Tibial artery (tissue), 4 donors: ENCODE results near the gene EIF4E1B.

Source experiments
- DNase-seq, 2 donors: peaks; one replicate each; pipeline ENCODE4 v3.0.0-alpha.2; 2019
- H3K27ac ChIP-seq, 2 donors: fragments of 200-600 bp; sonication (generic) in 1 of 2; 1 replicate in 1 of 2; 2 replicates in 1 of 2; pipeline ENCODE4 v1.5.1; 2018 to 2019; ENCODE audit warnings: mild to moderate bottlenecking in 1 of 2
- H3K27me3 ChIP-seq, 2 donors: fragments of 200-600 bp; sonication (generic) in 1 of 2; one replicate each; pipeline versions ENCODE4 v1.5.1 to v1.6.0; 2016 to 2019
- H3K36me3 ChIP-seq, 3 donors: fragments of 200-600 bp; sonication (generic) in 2 of 3; one replicate each; pipeline ENCODE4 v1.5.1; 2016 to 2019; ENCODE audit warnings: mild to moderate bottlenecking in 2 of 3
- H3K4me1 ChIP-seq, 4 donors: fragments of 200-600 bp; sonication (generic) in 2 of 4; 1 replicate in 3 of 4; 2 replicates in 1 of 4; pipeline ENCODE4 v1.5.1; 2016 to 2019
- H3K4me3 ChIP-seq, 2 donors: fragments of 200-600 bp; sonication (generic) in 1 of 2; 1 replicate in 1 of 2; 2 replicates in 1 of 2; pipeline ENCODE4 v1.5.1; 2018 to 2019; ENCODE audit warnings: mild to moderate bottlenecking in 2 of 2
- H3K9me3 ChIP-seq, 3 donors: fragments of 200-600 bp; sonication (generic) in 1 of 3; one replicate each; pipeline ENCODE4 v1.5.1; 2016 to 2019
- CTCF ChIP-seq, 2 experiments: fragments of 200-600 bp in 1 of 2; fragments of 450-650 bp in 1 of 2; IDR thresholded peaks; one replicate each; pipeline ENCODE4 v1.5.1; 2017 to 2019; ENCODE audit warnings: antibody characterized with exemption in 2 of 2, mild to moderate bottlenecking in 1 of 2, moderate library complexity in 1 of 2
- intact Hi-C: fragments of 100-400 bp; cut with DNase I; formaldehyde crosslinking; loops from one replicate; pipeline ENCODE4 v1.15.0; 2023; ENCODE audit warnings: low total_unique reads

EIF4E1B gene

GRCh38 chr5:176642675-176643490 is 12.4 kb downstream of the EIF4E1B start:
- no peak for DNase-seq
- H3K27me3 ChIP-seq, result no peaks in the 10 kb centered on the region
- intact Hi-C loops, result loop anchor here (10.0 kb wide), 1 partner anchor 228 kb away; the partner anchor contains the start of gene CLTB

GRCh38 chr5:176643491-176644219 is 13.2 kb downstream of the EIF4E1B start:
- Histone ChIP-seq H3K27me3 (no peaks in the 10 kb centered on the region), H3K4me1 (peaks cover 0 to 22% (median 16%) of the 10 kb centered on the region in 4 donors), H3K4me3 (no peak overlapping the region), H3K27ac (no peak overlapping the region), H3K36me3 (no peaks in the 10 kb centered on the region), H3K9me3 (no peaks in the 10 kb centered on the region)
- no peak for TF ChIP-seq CTCF (IDR thresholded peaks at IDR 0.05)
- DNase-seq, result no peak
- intact Hi-C loops, result loop anchor here (10.0 kb wide), 1 partner anchor 229 kb away; the partner anchor contains the start of gene CLTB

More at GRCh38 chr5:176642675-176643490, 12.4 kb downstream of the EIF4E1B start:
- Histone ChIP-seq H3K27ac (no peak overlapping the region), H3K36me3 (no peaks in the 10 kb centered on the region), H3K4me3 (no peak overlapping the region), H3K9me3 (no peaks in the 10 kb centered on the region), H3K4me1 (peaks cover 0 to 14% (median 9%) of the 10 kb centered on the region in 4 donors)
- TF ChIP-seq CTCF (IDR thresholded peaks at IDR 0.05), result no peak

- Histone ChIP-seq H3K36me3 (no peaks in the 10 kb centered on the region), H3K4me1 (peaks cover 0 to 27% (median 18%) of the 10 kb centered on the region in 4 donors), H3K27me3 (no peaks in the 10 kb centered on the region), H3K9me3 (no peaks in the 10 kb centered on the region), H3K27ac (no peak overlapping the region), H3K4me3 (no peak overlapping the region)
- intact Hi-C loops, result loop anchor here (10.0 kb wide), 1 partner anchor 229 kb away; the partner anchor contains the start of gene CLTB
- TF ChIP-seq CTCF (IDR thresholded peaks at IDR 0.05), result no peak
- no peak for DNase-seq
These were observed 13.8 kb downstream of the EIF4E1B start for GRCh38 chr5:176644294-176644693.

GRCh38 chr5:176644878-176645670 is 14.6 kb downstream of the EIF4E1B start:
- H3K4me1 ChIP-seq, result peaks cover 0 to 26% (median 17%) of the 10 kb centered on the region in 4 donors
- no peak overlapping the region for H3K27ac ChIP-seq
- DNase-seq, result no peak
- H3K4me3 ChIP-seq, result no peak overlapping the region
- no peaks in the 10 kb centered on the region for H3K27me3 ChIP-seq
- TF ChIP-seq CTCF (IDR thresholded peaks at IDR 0.05), result no peak
- no peaks in the 10 kb centered on the region for H3K9me3 ChIP-seq
- intact Hi-C loops, result loop anchor here (5.0 to 10.0 kb wide), 2 partner anchors 108 to 230 kb away; partner anchors contain the start of genes CLTB and RNF44
- no peaks in the 10 kb centered on the region for H3K36me3 ChIP-seq
